Liver (tissue), 9 donors: ENCODE measurements around the gene DUS3L. TPM values are rescaled to one million over a fixed set of nuclear protein-coding genes. Genes with fewer than 3 reads are reported as not detected.

ENCODE experiments used
- DNase-seq: peaks from one replicate; pipeline ENCODE4 v3.0.0-alpha.2; 2017; ENCODE audit warnings: low spot score
- H3K27ac ChIP-seq, 2 donors: one replicate each; pipeline ENCODE4 v1.7.0; 2013; ENCODE audit warnings: inconsistent platforms in 2 of 2, low read length in 2 of 2, control low read depth in 1 of 2, low read depth in 1 of 2, mild to moderate bottlenecking in 1 of 2
- H3K27me3 ChIP-seq, 4 donors: one replicate each; pipeline versions ENCODE4 v1.6.1 to v1.7.0; 2013; ENCODE audit warnings: low read length in 3 of 4, inconsistent platforms in 1 of 4, mild to moderate bottlenecking in 1 of 4, moderate library complexity in 1 of 4; ENCODE audit not compliant: control insufficient read depth in 4 of 4, insufficient read depth in 4 of 4
- H3K36me3 ChIP-seq, 4 donors: one replicate each; pipeline versions ENCODE4 v1.6.1 to v1.7.0; 2013; ENCODE audit warnings: low read length in 3 of 4, mild to moderate bottlenecking in 3 of 4, low read depth in 1 of 4, moderate library complexity in 1 of 4; ENCODE audit not compliant: control insufficient read depth in 4 of 4, insufficient read depth in 3 of 4
- H3K4me1 ChIP-seq, 4 donors: one replicate each; pipeline versions ENCODE4 v1.6.1 to v1.7.0; 2013; ENCODE audit warnings: low read length in 3 of 4, mild to moderate bottlenecking in 3 of 4, moderate library complexity in 1 of 4; ENCODE audit not compliant: control insufficient read depth in 4 of 4, insufficient read depth in 4 of 4
- H3K4me3 ChIP-seq, 3 donors: one replicate each; pipeline versions ENCODE4 v1.6.1 to v1.7.0; 2013; ENCODE audit warnings: low read length in 3 of 3, control low read depth in 1 of 3, low read depth in 1 of 3, mild to moderate bottlenecking in 1 of 3
- H3K9ac ChIP-seq, 2 donors: one replicate each; pipeline ENCODE4 v1.7.0; 2013; ENCODE audit warnings: low read length in 2 of 2, mild to moderate bottlenecking in 2 of 2, moderate library complexity in 2 of 2, control low read depth in 1 of 2, low read depth in 1 of 2
- H3K9me3 ChIP-seq, 4 donors: one replicate each; pipeline versions ENCODE4 v1.6.1 to v1.7.0; 2013; ENCODE audit warnings: low read length in 3 of 4; ENCODE audit not compliant: control insufficient read depth in 4 of 4
- CTCF ChIP-seq: fragments of 150-350 bp; IDR thresholded peaks from 2 replicates; pipeline ENCODE4 v1.5.1; 2017; ENCODE audit warnings: improper control_type of control experiment, low read depth, low read length; ENCODE audit not compliant: missing input control
- JUND ChIP-seq, 2 donors: IDR thresholded peaks; 2 replicates each; pipeline ENCODE4 v1.6.1; 2016; ENCODE audit warnings: antibody characterized with exemption in 2 of 2
- MAX ChIP-seq: IDR thresholded peaks from 2 replicates; pipeline ENCODE4 v1.6.1; 2016; ENCODE audit warnings: antibody characterized with exemption
- RXRA ChIP-seq, 2 donors: IDR thresholded peaks; 2 replicates each; pipeline ENCODE4 v1.6.1; 2017 to 2018; ENCODE audit warnings: antibody characterized with exemption in 2 of 2, mild to moderate bottlenecking in 1 of 2
- SP1 ChIP-seq: IDR thresholded peaks from 2 replicates; pipeline ENCODE4 v1.6.1; 2018; ENCODE audit warnings: antibody characterized with exemption, mild to moderate bottlenecking
- TAF1 ChIP-seq: conservative IDR thresholded peaks from 2 replicates; pipeline ENCODE4 v1.6.1; 2016; ENCODE audit warnings: antibody characterized with exemption, mild to moderate bottlenecking
- WGBS: extraction: QIAGEN DNeasy Blood & Tissue Kit; methylation state at CpG from one replicate; pipeline ENCODE4 v1.1.7; 2013; 5-methylcytosine and 5-hydroxymethylcytosine counted together
- polyA plus RNA-seq, 2 donors: library from polyadenylated mRNA; stranded (reverse) in 1 of 2; unstranded in 1 of 2; fragments of 200-250 nt in 1 of 2; fragments of >200 nt in 1 of 2; fragmentation: Nextera tagmentation in 1 of 2; extraction: Ambion mirVana in 1 of 2; gene quantifications; one replicate each; pipeline versions ENCODE4 v1.2.1 to v1.2.3, GENCODE V29; 2013 to 2015
- total RNA-seq, 2 donors: library from RNA; depleted of rRNA; stranded (reverse); fragments of >200 nt; gene quantifications; one replicate each; pipeline ENCODE4 v1.2.3, GENCODE V29; 2014
- TF ChIP-seq, protein P1 (sequence below): IDR thresholded peaks from 2 replicates; pipeline ENCODE4 v1.6.1; 2016; ENCODE audit warnings: antibody characterized with exemption, mild to moderate bottlenecking
- donor health status: healthy.
- donor health status: healthy.
- donor health status: healthy.
- donor health status: healthy.
- donor health status: healthy.

The DUS3L gene
- total and polyA plus RNA-seq, 4 donors = 12.2 to 19.0 (median 16.9) TPM

DNA sequence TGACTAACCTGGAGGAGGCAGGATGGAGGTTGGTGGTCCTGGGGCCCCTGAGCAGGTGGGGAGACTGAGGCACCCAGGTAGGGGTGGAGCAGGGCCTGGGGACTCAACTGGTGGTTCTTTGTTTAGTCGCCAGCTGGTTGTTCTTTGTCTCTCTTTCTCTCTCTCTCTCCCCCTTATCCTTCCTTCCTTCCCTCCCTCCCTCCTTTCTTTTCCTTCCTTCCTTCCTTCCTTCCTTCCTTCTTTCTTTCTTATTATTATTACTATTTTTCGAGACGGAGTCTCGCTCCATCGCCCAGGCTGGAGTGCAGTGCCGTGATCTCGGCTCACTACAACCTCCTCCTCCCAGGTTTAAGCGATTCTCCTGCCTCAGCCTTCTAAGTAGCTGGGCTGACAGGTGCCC, 7.3 kb upstream of the DUS3L start:
- Histone ChIP-seq H3K9me3 (no peaks in the 10 kb centered on the region), H3K4me3 (no peak overlapping the region), H3K27me3 (no peaks in the 10 kb centered on the region), H3K36me3 (no peaks in the 10 kb centered on the region), H3K9ac (no peak overlapping the region), H3K4me1 (peaks cover 23 to 42% (median 33%) of the 10 kb centered on the region in 4 donors), H3K27ac (no peak overlapping the region)
- no peak for DNase-seq
- WGBS = 93% methylated on average over 8 of the region's 8 CpGs
- TF ChIP-seq SP1 (no peak), JUND (IDR thresholded peaks at IDR 0.05) (no peak)

- DNase-seq = no peak
- TF ChIP-seq CTCF (no peak), RXRA (IDR thresholded peaks at IDR 0.05) (no peak), TAF1 (no peak), MAX (no peak)
- TF ChIP-seq, protein P1, sequence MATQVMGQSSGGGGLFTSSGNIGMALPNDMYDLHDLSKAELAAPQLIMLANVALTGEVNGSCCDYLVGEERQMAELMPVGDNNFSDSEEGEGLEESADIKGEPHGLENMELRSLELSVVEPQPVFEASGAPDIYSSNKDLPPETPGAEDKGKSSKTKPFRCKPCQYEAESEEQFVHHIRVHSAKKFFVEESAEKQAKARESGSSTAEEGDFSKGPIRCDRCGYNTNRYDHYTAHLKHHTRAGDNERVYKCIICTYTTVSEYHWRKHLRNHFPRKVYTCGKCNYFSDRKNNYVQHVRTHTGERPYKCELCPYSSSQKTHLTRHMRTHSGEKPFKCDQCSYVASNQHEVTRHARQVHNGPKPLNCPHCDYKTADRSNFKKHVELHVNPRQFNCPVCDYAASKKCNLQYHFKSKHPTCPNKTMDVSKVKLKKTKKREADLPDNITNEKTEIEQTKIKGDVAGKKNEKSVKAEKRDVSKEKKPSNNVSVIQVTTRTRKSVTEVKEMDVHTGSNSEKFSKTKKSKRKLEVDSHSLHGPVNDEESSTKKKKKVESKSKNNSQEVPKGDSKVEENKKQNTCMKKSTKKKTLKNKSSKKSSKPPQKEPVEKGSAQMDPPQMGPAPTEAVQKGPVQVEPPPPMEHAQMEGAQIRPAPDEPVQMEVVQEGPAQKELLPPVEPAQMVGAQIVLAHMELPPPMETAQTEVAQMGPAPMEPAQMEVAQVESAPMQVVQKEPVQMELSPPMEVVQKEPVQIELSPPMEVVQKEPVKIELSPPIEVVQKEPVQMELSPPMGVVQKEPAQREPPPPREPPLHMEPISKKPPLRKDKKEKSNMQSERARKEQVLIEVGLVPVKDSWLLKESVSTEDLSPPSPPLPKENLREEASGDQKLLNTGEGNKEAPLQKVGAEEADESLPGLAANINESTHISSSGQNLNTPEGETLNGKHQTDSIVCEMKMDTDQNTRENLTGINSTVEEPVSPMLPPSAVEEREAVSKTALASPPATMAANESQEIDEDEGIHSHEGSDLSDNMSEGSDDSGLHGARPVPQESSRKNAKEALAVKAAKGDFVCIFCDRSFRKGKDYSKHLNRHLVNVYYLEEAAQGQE = no peak
- no peak overlapping the region for H3K4me3 ChIP-seq
- no peaks in the 10 kb centered on the region for H3K27me3 ChIP-seq
- no peaks in the 10 kb centered on the region for H3K9me3 ChIP-seq
- WGBS = 90% methylated on average over 7 of the region's 7 CpGs
- H3K27ac ChIP-seq = no peak overlapping the region
- H3K4me1 ChIP-seq = peaks cover 16 to 29% (median 23%) of the 10 kb centered on the region in 4 donors
- no peaks in the 10 kb centered on the region for H3K36me3 ChIP-seq
- no peak overlapping the region for H3K9ac ChIP-seq
These were observed 4.5 kb upstream of the DUS3L start for GRCh38 chr19:5795382-5795919.

- no peak overlapping the region for H3K4me3 ChIP-seq
- H3K27ac ChIP-seq = no peak overlapping the region
- peaks cover 0 to 16% (median 7%) of the 10 kb centered on the region in 4 donors for H3K36me3 ChIP-seq
- no peak overlapping the region for H3K9ac ChIP-seq
- DNase-seq = no peak
- H3K4me1 ChIP-seq = peaks cover 0 to 20% (median 10%) of the 10 kb centered on the region in 4 donors
- WGBS = 92% methylated on average over 3 of the region's 3 CpGs
- H3K9me3 ChIP-seq = no peaks in the 10 kb centered on the region
- TF ChIP-seq MAX = no peak
- no peaks in the 10 kb centered on the region for H3K27me3 ChIP-seq
These were observed 2.2 kb upstream of the DUS3L start for GRCh38 chr19:5793188-5793587.
